Smooth muscle cell (in vitro differentiated cells): ENCODE measurements around the gene SSH3. TPM values are rescaled to one million over a fixed set of nuclear protein-coding genes. Genes with fewer than 3 reads are reported as not detected.

Experiments used
- DNase-seq: peaks from one replicate; lab custom pipeline; 2025; ENCODE audit not compliant: unreplicated experiment; lab: John Stamatoyannopoulos, UW
- H2AFZ ChIP-seq: fragments of 200-600 bp; sonication (generic); 2 replicates; pipeline ENCODE4 v1.6.0; 2016; ENCODE audit warnings: antibody characterized with exemption, low read depth, mild to moderate bottlenecking
- H3F3A ChIP-seq: fragments of 200-600 bp; sonication (generic); 2 replicates; pipeline ENCODE4 v1.6.0; 2017; ENCODE audit warnings: antibody characterized with exemption, low read depth
- H3K27ac ChIP-seq: fragments of 200-600 bp; sonication (generic); 2 replicates; pipeline ENCODE4 v1.5.1; 2016; ENCODE audit warnings: low read depth, mild to moderate bottlenecking
- H3K27me3 ChIP-seq: fragments of 200-600 bp; sonication (generic); 2 replicates; pipeline ENCODE4 v1.6.1; 2016; ENCODE audit warnings: low read depth, mild to moderate bottlenecking
- H3K36me3 ChIP-seq: fragments of 200-600 bp; sonication (generic); 2 replicates; pipeline ENCODE4 v1.5.1; 2016; ENCODE audit warnings: low read depth
- H3K4me1 ChIP-seq: fragments of 200-600 bp; sonication (generic); 2 replicates; pipeline ENCODE4 v1.5.1; 2016; ENCODE audit warnings: low read depth
- H3K4me2 ChIP-seq: fragments of 200-600 bp; sonication (generic); 2 replicates; pipeline ENCODE4 v1.6.0; 2016; ENCODE audit warnings: mild to moderate bottlenecking
- H3K4me3 ChIP-seq: fragments of 200-600 bp; sonication (generic); 2 replicates; pipeline ENCODE4 v1.5.1; 2016; ENCODE audit warnings: mild to moderate bottlenecking
- H3K79me2 ChIP-seq: fragments of 200-600 bp; sonication (generic); 2 replicates; pipeline ENCODE4 v1.6.0; 2016; ENCODE audit warnings: low read depth, mild to moderate bottlenecking
- H3K9ac ChIP-seq: fragments of 200-600 bp; sonication (generic); 2 replicates; pipeline ENCODE4 v1.6.0; 2016; ENCODE audit warnings: low read depth
- H3K9me3 ChIP-seq: fragments of 200-600 bp; sonication (generic); replicated peaks from 2 replicates; pipeline ENCODE4 v1.5.1; 2016; ENCODE audit warnings: low read depth
- H4K20me1 ChIP-seq: fragments of 200-600 bp; sonication (generic); 2 replicates; pipeline ENCODE4 v1.6.0; 2016; ENCODE audit warnings: low read depth
- WGBS: methylation state at CpG from one replicate; pipeline ENCODE4 v1.1.7; 2016; ENCODE audit warnings: low lambda C conversion rate; 5-methylcytosine and 5-hydroxymethylcytosine counted together
- polyA plus RNA-seq: library from polyadenylated mRNA; unstranded; fragments of >200 nt; fragmentation: Nextera tagmentation; extraction: Ambion mirVana; gene quantifications from 2 replicates; pipeline ENCODE4 v1.2.1, GENCODE V29; 2016
- total RNA-seq: library from RNA; depleted of rRNA; stranded (reverse); fragments of >200 nt; gene quantifications from 2 replicates; pipeline ENCODE4 v1.2.3, GENCODE V29; 2014
- TF ChIP-seq, protein P1 (sequence below): fragments of 200-600 bp; sonication (generic); IDR thresholded peaks from 2 replicates; pipeline ENCODE4 v1.5.1; 2017; ENCODE audit warnings: borderline replicate concordance, mild to moderate bottlenecking, antibody characterized with exemption; ENCODE audit not compliant: insufficient read depth, poor library complexity, severe bottlenecking

The SSH3 gene
- total and polyA plus RNA-seq, 2 experiments from 2014 or later: 23.9 to 29.3 TPM

DNA sequence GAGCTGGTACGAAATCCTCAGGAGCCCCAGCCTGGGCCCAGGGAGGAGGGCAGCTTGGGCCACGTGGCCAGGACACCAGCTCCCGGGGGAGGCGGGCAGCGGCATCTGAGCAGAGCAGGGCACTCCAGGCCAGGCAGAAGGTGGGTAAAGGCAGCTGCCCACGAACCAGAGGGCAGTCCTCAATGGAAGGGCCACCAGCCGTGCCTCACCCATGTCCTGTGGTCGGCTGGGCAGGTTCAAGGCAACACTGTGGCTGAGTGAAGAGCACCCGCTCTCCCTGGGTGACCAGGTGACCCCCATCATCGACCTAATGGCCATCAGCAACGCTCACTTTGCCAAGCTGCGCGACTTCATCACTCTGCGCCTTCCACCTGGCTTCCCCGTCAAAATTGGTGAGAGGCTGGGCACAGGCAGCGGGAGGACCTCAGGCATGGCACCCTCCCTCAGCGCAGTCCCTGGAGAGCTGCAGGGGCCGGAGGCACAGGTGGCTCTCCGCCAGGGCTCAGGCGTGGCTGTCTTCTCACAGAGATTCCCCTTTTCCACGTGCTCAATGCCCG, 2.5 kb upstream of the SSH3 start:
- WGBS: 97% methylated on average over 22 of the region's 22 CpGs
- no peaks in the 10 kb centered on the region for H3F3A ChIP-seq
- peaks cover 19% of the 10 kb centered on the region for H3K79me2 ChIP-seq
- no peak overlapping the region for H3K4me3 ChIP-seq
- H3K4me1 ChIP-seq: peaks cover 12% of the 10 kb centered on the region
- H2AFZ ChIP-seq: no peak overlapping the region
- no peak overlapping the region for H3K9ac ChIP-seq
- H4K20me1 ChIP-seq: peaks cover 36% of the 10 kb centered on the region
- H3K27me3 ChIP-seq: no peaks in the 10 kb centered on the region
- H3K27ac ChIP-seq: no peak overlapping the region
- H3K9me3 ChIP-seq: peaks cover 3% of the 10 kb centered on the region
- H3K36me3 ChIP-seq: peaks cover 9% of the 10 kb centered on the region
- TF ChIP-seq, protein P1, sequence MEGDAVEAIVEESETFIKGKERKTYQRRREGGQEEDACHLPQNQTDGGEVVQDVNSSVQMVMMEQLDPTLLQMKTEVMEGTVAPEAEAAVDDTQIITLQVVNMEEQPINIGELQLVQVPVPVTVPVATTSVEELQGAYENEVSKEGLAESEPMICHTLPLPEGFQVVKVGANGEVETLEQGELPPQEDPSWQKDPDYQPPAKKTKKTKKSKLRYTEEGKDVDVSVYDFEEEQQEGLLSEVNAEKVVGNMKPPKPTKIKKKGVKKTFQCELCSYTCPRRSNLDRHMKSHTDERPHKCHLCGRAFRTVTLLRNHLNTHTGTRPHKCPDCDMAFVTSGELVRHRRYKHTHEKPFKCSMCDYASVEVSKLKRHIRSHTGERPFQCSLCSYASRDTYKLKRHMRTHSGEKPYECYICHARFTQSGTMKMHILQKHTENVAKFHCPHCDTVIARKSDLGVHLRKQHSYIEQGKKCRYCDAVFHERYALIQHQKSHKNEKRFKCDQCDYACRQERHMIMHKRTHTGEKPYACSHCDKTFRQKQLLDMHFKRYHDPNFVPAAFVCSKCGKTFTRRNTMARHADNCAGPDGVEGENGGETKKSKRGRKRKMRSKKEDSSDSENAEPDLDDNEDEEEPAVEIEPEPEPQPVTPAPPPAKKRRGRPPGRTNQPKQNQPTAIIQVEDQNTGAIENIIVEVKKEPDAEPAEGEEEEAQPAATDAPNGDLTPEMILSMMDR: no peak
- H3K4me2 ChIP-seq: no peak overlapping the region
- DNase-seq: no peak

DNA sequence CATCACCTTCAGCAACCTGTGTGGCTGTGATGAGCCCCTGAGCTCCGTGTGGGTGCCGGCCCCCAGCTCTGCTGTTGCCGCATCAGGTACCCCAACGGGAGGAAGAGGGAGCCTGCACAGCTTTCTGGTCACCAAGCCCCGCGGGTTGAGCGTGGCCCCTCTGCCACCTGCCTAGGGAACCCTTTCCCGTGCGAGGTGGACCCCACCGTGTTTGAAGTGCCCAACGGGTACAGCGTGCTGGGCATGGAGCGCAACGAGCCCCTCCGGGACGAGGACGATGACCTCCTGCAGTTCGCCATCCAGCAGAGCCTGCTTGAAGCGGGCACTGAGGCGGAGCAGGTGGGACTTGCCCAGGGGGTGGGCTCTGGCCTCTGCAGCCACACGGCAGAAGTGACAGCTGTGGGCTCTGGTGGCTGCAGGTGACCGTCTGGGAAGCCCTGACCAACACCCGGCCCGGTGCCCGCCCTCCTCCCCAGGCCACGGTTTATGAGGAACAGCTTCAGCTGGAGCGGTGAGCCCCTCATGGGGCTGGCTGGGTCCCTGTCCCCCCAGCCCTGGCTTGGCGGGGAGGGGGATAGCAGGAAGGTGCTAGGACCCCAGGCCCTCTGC, 1.9 kb upstream of the SSH3 start:
- TF ChIP-seq, protein P1: no peak
- H3K27ac ChIP-seq: no peak overlapping the region
- no peak for DNase-seq
- no peak overlapping the region for H3K4me3 ChIP-seq
- no peak overlapping the region for H3K9ac ChIP-seq
- H3K4me1 ChIP-seq: peaks cover 12% of the 10 kb centered on the region
- WGBS: 91% methylated on average over 23 of the region's 28 CpGs
- peaks cover 3% of the 10 kb centered on the region for H3K36me3 ChIP-seq
- no peak overlapping the region for H2AFZ ChIP-seq
- no peaks in the 10 kb centered on the region for H3K9me3 ChIP-seq
- no peak overlapping the region for H3K4me2 ChIP-seq
- H3F3A ChIP-seq: no peaks in the 10 kb centered on the region
- H3K79me2 ChIP-seq: peaks cover 13% of the 10 kb centered on the region
- H3K27me3 ChIP-seq: no peaks in the 10 kb centered on the region
- peaks cover 32% of the 10 kb centered on the region for H4K20me1 ChIP-seq

DNA sequence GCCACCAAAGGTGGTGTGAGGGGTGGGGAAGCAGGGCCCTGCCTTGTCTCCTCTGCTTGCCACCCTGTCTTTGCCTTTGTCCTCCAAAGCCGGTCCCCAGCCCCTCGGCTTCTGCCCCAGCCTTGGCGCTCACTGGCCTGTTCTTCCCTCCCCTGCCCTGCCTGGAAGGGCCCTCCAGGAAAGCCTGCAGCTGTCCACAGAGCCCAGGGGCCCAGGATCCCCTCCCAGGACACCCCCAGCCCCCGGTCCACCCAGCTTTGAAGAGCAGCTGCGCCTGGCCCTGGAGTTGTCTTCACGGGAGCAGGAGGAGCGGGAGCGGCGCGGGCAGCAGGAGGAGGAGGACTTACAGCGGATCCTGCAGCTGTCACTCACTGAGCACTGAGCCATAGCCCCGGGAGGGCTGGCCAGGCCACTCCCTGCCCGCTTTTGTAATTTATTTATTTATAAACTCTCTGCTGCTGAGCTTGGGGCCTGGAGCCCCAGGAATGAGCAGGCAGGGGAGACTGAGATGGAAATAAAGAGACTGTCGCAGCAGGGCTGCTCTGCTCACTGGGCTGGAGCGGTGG, 1.3 kb upstream of the SSH3 start:
- Histone ChIP-seq H3K27me3 (no peaks in the 10 kb centered on the region), H3K36me3 (no peaks in the 10 kb centered on the region), H3K4me1 (peaks cover 12% of the 10 kb centered on the region), H2AFZ (no peak overlapping the region), H3K9ac (no peak overlapping the region), H3K79me2 (peaks cover 7% of the 10 kb centered on the region), H3K9me3 (no peaks in the 10 kb centered on the region), H3K4me2 (peak overlapping the region; percentile 88), H3K4me3 (no peak overlapping the region), H3F3A (no peaks in the 10 kb centered on the region), H3K27ac (no peak overlapping the region), H4K20me1 (peaks cover 27% of the 10 kb centered on the region)
- DNase-seq: no peak
- 48% methylated on average over 15 of the region's 15 CpGs for WGBS
- TF ChIP-seq, protein P1: no peak
